NCI-H345 treated with DMSO at 0.1 percent for 48 hours (cell line): ENCODE results near the gene GATAD2A.
"Not testable (repeated sequence)": the region's sequence is repeated elsewhere in the genome, so short reads cannot be mapped to it uniquely, and the experiment has no call there.

ENCODE experiments used
- DNase-seq: peaks from one replicate; lab custom pipeline; 2025; ENCODE audit not compliant: unreplicated experiment; lab: John Stamatoyannopoulos, UW

Gene GATAD2A, protein sequence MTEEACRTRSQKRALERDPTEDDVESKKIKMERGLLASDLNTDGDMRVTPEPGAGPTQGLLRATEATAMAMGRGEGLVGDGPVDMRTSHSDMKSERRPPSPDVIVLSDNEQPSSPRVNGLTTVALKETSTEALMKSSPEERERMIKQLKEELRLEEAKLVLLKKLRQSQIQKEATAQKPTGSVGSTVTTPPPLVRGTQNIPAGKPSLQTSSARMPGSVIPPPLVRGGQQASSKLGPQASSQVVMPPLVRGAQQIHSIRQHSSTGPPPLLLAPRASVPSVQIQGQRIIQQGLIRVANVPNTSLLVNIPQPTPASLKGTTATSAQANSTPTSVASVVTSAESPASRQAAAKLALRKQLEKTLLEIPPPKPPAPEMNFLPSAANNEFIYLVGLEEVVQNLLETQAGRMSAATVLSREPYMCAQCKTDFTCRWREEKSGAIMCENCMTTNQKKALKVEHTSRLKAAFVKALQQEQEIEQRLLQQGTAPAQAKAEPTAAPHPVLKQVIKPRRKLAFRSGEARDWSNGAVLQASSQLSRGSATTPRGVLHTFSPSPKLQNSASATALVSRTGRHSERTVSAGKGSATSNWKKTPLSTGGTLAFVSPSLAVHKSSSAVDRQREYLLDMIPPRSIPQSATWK

DNA sequence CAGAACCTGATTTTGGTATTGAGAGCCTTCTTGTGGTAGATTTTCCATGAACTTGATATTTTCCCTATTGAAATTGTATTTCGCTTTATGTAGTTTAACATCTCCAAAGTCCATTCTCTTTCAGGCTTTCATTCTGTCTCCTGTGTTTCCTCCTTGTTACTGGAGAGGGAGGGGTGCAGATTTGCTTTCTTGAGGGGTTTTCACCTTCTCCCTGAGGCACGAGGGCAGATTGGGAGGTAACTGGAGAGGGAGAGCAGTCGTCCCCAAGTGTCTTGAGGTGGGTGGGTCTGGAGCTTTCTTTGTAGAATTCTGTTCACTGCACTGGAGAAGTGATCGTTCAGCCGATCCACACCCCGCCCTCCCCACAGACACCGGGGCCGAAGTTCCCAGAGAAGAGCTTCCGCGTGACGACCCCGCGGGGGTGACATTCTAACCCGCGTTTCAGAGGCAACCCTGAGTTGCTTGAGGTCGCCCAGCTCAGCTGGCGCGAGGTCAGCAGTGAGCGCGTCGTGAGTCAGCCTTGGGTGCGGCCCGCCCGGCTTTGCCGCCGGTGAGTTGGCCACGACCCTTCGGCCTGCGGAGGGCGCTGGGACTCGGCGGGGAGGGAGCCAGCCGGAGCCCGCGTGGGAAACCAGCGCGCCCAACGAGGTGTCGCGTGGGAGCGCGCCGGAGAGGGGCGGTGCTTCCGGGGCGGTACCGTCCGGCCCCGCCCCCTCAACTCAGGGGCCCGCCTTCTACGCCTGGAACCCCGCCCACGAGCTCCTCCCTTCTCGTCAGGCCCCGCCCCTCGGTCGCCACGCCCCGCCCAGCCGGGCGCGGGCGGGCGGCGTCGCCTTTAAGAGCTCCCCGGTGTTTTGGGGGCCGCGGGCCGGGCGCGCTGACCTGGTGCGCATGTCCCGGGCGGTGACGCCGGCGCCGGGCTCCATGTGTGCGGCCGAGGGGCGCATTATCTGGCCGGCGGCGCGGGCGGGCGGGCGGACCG, at the start of gene GATAD2A:
TSS of gene GATAD2A (plus strand) at position 797 of the 982 bp plus-strand sequence. CDS start 59,671 bp downstream, outside the sequence.
- DNase-seq: peak; percentile 22

DNA sequence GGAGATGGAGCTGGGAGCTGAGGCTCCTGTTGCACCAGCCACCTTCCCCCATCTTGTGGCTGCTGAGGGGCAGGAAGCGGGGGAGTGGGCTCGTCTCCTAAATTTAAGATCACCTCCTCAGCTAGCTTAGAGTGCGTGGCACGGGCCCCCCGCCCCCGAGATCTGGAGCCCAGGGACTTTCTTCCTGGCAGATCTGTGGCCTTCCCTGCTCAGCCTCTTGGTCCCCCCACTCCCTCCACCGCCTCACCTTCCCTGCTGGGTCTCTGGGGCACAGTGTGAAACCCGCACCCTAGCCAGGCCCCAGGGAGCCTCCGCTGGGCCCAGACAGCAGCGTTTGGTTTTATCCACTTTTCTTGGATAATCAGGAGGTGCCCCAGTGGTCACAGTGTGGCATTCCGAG, 49.0 kb upstream of the GATAD2A start:
- DNase-seq: no peak

DNA sequence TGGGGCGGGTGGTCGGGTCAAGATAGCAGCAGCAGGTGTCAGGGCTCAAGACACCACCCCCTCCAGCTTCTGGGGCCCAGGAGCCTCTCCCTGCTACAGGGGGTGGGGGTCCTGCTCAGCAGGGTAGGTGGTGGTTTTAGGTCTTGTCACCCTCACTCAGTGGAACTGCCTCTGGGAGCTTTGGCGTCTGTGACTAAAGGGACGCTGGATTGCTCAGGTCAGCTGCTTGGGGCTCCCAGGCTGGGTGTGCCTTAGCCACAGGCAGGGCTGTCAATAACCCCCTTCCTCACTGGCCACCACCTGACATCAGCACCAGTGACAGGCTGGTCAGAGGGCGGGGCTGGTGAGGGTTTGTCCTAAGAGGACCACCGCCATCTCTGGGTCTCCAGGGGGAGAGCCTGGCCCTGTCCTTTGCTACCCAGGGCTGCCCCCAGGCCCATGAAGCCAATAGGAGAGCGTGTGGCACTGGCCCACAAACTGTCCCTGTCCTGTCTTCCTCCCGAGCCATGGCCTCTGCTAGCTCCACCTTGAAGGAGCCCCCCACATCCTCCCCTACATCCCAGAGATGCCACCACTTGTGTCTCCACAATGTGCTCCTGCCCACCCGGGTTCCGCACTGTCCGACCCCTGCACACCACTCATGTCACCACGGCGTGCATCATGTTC, 48.4 kb upstream of the GATAD2A start:
- no peak for DNase-seq

DNA sequence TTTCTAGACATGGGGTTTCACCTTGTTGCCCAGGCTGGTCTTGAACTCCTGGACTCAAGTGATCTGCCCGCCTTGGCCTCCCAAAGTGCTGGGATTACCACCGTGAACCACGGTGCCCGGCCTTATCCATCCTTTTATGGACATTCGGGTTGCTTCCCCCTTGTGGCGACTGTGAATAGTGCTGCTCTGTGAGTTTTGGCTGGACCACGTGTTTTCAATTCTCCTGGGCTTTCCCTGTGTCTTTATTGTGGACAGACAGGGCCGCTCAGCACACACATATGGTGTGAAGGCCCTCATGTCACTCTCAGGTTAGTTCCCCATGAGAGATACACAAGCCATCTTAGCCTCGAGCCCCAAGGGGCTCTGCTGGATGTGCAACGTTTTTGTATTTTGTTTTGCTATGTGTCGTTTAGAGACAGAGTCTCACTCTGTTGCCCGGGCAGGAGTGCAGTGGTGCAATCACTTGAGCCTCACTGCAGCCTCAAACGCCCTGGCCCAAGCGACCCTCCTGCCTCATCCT, 44.3 kb upstream of the GATAD2A start:
- peak; percentile 50 for DNase-seq

DNA sequence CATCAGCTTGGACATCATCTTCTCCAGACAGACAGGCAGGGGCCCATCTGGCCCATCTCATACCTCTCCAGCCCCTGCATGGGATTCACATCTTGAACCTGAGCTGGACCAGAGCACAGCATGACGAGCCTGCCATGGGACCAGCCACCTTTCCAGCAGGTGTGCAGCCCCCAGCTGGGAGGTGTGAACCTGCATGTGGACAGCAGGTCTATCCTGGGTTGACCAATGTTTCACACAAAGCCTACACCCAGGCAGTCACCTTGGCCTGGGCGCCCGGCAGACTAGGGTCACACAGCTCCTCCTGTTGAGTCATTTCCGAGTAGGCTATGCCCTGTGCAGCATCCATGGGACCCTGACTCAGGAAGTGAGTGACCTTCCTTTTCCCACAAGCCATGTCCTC, 43.4 kb upstream of the GATAD2A start:
- DNase-seq: no peak

DNA sequence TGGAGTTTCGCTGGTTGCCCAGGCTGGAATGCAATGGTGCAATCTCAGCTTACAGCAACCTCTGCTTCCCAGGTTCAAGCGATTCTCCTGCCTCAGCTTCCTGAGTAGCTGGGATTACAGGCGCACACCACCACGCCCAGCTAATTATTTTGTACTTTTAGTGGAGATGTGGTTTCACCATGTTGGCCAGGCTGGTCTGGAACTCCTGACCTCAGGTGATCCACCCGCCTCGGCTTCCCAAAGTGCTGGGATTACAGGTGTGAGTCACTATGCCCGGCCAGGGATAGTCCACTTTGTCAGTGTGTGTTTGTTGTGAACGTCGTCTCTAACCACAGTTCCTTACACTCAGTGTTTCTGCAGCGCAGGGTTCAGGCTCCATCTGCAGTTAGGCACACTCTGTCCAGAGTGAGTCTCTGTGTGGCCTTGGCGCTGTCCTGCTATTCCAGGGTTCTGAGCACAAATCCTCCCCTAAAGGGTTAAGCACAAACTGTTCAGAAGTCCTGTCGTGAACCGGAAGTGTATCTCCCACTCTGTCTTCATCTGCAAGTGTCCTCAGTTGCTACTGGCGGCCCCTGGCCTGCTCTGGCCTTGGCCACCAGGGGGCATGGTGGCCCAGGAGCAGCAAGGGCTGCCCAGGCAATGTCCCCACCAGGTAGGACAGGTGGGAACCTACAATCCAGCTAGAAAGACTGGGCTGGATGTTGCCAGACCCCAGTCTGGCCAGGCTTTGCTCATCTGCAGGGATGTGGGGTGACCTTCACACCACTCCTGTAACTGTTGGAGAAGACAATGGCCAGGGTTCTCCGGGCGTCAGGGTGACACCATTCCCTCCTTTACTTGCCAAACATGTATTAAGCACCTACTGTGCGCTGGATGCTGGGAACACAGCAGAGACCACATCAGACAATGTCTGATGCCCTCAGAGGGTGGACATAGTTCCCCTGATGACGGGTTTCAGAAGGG, 38.8 kb upstream of the GATAD2A start:
- peak; percentile 34 for DNase-seq

DNA sequence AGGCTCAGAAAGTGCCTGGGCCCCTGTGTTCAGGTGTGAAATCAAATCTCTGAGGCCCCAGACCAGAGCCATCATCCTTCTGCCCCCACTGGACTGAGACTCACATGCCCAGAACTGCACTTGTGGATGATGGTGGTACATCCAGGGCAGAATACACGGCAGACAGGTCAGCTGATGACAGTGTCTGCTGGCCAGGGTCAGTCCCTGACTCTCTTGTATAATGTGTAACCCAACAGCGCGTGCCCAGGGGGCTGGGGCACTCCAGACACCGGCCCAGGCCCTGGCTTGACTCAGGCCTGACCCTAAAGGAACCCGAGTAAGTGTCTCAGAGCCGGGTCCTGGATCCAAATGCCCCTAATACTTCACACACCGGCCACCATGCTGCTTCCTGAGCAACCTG, 37.4 kb upstream of the GATAD2A start:
- no peak for DNase-seq

DNA sequence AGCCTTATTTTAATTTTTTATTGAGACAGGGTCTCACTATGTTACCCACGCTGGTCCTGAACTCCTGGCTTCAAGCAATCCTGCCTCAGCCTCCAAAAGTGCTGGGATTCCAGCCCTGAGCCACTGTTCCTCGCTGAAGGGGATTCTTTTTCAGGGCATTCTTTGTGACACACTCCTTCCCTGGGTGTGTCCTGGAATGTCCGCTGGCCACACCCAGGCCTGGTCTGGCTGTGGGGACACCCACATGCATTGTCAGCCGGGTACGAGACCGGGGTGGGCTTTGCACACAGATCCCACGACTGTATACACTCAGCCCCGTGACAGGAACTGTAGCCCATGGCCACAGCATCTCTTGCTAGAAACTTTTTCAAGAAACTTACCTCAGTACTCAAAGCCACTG, 34.4 kb upstream of the GATAD2A start:
- no peak for DNase-seq

DNA sequence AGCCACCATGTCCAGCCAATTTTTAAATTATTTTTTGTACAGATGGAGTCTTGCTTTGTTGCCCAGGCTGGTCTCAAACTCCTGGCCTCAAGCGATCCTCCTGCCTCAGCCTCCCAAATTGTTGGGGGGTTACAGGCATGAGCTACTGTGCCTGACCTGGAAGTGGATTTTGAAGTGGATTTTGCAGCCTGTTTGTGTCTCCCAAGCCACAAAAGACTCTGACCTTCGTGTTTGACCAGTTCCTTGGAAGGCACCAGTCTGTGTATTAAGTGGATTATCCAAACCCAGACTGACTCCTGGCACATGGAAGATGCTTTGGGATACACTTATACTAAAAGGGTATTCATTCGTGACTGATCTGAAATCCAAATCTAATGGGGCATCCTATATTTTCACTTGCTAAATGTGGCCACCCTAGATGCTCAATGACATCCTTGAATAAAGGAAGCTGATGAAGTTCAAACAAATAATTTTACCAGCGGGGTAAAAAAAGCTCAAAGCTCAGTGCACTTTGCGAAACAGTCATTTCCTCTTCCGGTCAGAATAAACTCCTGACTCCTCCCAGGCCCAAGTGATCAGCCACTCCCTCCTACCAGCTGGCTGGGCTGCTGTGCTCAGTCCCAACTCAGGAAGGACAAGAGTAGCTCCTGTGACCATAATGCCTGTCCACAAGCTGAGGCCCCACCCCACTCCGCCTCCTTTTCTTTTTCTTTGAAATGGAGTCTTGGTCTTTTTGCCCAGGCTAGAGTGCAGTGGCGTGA, 32.6 kb upstream of the GATAD2A start:
- no peak for DNase-seq

DNA sequence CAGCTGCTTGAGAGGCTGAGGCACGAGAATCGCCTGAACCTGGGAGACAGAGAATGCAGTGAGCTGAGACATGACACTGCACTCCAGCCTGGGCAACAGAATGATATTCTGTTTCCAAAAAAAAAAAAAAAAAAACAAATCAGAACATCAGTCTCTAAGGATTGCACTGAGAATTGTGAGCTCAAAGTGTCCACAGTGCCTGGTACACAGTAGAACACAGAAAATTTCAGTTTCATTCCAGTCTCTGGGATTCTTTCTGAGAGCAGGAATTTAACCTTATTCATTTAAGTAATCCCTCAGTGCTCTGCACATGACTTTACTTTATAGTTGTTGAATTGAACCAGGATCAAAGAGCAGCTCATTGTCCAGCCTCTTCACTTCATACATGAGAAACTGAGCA, 25.9 kb upstream of the GATAD2A start:
- DNase-seq: no peak

DNA sequence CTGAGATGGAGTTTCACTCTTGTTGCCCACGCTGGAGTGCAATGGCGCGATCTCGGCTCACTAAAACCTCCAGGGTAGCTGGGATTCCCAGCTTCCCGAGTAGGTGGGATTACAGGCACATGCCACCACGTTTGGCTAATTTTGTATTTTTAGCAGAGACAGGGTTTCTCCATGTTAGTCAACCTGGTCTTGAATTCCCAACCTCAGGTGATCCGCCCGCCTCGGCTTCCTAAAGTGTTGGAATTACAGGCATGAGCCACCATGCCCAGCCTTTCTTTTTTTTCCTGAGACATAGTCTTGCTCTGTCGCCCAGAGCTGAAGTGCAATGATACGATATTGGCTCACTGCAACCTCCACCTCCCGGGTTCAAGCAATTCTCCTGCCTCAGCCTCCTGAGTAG, 25.2 kb upstream of the GATAD2A start:
- not testable (repeated sequence) for DNase-seq

DNA sequence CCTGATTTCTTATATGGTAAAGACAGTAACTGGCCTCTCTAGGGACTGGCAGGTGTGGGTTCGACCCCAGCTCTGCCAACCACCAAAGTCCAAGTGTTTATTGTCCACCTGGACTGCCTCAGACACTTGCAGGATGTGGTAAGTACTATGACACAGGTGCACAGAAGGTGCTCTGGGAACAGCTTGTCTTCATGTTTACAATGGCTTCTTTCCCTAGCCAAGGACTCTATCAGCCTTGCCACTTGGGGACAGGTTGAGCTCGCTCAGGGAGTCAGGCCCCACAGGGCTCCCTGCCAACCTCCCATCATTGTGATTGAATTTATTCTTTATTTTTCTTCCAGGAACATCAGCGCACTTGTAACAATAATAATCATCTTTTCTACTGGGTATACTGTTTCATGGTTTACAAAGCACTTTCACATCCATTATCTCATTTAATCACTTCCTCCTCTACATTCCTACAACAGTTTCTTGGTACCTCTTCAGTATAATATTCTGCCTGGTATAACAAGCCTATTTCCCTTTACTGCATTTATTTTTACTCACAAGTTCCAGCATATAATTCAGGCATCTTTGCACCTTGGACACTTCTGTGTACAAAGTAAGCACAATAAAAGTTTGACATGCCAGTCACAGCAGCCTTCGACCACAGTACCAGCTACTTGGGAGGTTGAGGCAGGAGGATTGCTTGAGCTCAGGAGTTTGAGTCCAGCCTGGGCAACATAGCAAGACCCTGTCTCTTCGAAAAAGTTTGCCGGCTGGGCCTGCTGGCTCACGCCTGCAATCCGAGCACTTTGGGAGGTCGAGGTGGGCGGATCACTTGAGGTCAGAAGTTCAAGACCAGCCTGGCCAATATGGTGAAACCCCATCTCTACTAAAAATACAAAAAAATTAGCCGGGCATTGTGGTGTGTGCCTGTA, 24.2 kb upstream of the GATAD2A start:
- DNase-seq: no peak

DNA sequence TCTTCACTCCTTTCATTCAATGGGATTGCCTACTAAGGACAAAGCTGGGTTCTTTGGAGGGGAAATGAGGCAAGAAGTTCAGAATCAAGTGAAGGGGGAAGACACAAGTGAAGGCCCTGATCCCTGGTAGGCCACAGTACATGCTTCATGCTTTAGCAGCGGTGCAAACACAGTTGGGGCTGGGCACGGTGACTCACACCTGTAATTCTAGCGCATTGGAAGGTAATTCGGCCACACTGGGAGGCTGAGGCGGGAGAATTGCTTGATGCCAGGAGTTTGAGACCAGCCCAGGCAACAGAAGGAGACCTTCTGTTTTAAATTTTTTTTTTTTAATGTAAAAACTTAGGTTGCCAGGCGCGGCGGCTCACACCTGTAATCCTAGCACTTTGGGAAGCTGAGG, 23.4 kb upstream of the GATAD2A start:
- DNase-seq: no peak

DNA sequence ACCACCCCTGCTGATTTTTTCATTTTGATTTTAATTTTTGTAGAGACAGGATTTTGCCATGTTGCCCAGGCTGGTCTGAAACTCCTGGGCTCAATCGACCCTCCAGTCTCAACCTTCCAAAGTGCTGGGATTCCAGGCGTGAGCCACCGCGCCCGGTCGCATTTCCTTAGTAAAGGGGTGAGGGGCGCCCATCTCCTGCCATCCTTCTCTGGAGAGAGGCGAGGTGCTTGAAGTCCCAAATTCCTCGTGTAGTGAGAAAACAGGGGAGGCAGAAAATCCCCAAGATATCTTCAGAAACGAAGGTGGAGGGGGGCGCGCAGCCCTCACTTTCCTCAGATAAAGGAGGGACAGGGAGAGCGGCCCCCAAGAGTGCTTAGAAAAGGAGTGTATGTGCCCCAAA, 21.0 kb upstream of the GATAD2A start:
- no peak for DNase-seq

DNA sequence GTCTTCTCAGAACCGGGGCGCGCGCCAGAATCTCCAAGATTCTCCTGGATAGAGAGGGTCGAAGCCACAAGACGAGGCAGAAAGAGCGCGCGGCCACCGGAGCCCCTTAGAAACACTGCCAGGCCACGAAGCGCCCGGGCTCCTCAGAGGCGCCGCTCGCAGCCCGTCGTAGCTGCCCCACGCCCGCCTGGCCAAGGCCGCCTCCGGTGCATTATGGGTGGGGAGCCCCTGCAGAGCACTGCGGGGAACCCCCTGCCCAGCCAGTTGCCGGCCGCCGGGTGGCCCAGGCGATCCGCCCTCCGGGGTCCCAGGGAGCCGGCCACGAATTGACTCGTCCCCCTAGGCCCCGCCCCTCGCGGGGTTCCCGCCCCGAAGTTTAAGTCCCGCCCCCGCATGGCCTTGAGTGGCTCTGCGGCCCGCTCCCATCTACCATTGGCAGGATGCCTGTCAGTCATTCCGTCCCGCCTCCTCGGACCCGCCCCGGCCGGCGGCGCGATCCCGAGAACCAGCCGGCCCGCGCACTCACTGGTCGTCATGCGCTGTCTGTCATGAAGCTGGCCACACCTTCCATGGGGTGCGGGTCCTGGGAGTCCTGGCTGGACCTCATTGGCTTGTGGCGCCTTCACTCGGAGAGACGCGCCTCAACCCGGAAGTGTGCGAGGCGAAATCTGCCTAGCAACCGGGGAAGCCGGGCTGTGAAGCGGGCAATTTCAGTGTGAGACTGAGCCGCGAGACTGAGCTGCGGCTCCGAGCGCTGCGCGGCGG, 20.2 kb upstream of the GATAD2A start:
- DNase-seq: peak; percentile 88

DNA sequence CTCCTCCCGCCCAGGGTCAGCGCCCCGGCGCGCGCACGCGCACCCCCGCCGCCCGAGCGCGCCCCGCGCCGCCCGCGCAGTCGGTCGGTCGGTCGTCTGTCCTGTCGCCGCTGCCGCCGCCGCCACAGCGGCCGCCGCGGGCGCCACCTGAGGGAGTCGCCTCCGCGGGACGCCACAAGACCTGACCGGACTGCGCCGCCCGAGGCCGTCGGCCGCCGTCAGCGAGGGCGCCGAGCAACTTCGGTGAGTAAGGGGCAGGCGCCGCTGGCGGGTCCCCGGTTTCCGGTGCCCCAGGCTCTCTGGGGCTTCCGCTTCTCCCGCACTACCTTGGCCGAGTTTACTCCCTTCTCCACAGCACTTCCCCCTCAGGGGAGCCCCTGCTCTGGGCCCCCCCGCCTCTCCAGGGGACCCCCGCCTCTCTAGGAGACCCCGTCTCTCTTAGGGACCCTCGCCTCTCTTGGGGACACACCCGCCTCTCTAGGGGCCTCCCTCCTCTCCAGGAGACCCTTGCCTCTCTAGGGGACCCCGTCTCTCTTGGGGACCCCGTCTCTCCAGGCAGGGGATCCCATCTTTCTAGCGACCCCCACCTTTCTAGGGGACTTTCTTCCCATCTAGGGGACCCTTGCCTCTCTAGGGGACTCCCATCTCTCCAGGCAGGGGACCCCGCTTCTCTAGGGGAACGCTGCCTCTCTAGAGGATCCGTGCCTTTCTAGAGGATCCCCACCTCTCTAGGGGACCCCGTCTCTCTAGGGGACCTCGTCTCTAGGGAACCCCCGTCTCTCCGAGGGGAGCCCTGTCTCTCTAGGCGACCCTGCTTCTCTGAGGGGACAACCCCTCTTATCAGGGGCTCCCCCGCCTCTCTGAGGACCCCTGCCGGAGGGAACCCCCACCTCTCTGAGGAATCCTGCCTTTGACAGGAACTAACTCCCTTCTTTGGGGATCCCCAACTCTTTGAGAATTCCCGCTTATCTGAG, 19.3 kb upstream of the GATAD2A start:
- no peak for DNase-seq
